Epithelial cell of proximal tubule (primary cell): ENCODE data around the gene STXBP5. TPM values are rescaled to one million over a fixed set of nuclear protein-coding genes. Genes with fewer than 3 reads are reported as not detected.

Experiments
- DNase-seq: peaks from one replicate; pipeline ENCODE4 v3.0.0-alpha.2; 2011; ENCODE audit warnings: low read depth
- H3K4me3 ChIP-seq: 2 replicates; pipeline ENCODE4 v1.5.1; 2011; ENCODE audit warnings: low read depth, mild to moderate bottlenecking, low read length
- CTCF ChIP-seq: conservative IDR thresholded peaks from 2 replicates; pipeline ENCODE4 v1.5.1; 2012; ENCODE audit warnings: low read depth, mild to moderate bottlenecking, low read length
- total RNA-seq: library from RNA; depleted of rRNA; stranded (reverse); fragments of >200 nt; gene quantifications from 2 replicates; pipeline ENCODE4 v1.2.3, GENCODE V29; 2015

The STXBP5 gene
- total RNA-seq, 1 donor from 2014 or later = 16.3 TPM

- no peak for TF ChIP-seq CTCF
- DNase-seq = no peak
- H3K4me3 ChIP-seq = no peak overlapping the region
Measured at GRCh38 chr6:147331401-147331800, 127.2 kb downstream of the STXBP5 start.

- TF ChIP-seq CTCF = no peak
- no peak overlapping the region for H3K4me3 ChIP-seq
- DNase-seq = no peak
Measured at GRCh38 chr6:147337921-147338320, 133.7 kb downstream of the STXBP5 start.

- DNase-seq = no peak
- no peak for TF ChIP-seq CTCF
- no peak overlapping the region for H3K4me3 ChIP-seq
Measured at GRCh38 chr6:147341486-147341885, 137.3 kb downstream of the STXBP5 start.

GRCh38 chr6:147345902-147346301 is 141.7 kb downstream of the STXBP5 start:
- DNase-seq = no peak
- H3K4me3 ChIP-seq = no peak overlapping the region
- TF ChIP-seq CTCF = no peak

GRCh38 chr6:147347179-147347881 is 143.1 kb downstream of the STXBP5 start:
- no peak for DNase-seq

GRCh38 chr6:147347882-147348575 is 143.8 kb downstream of the STXBP5 start:
- no peak overlapping the region for H3K4me3 ChIP-seq
- DNase-seq = no peak
- TF ChIP-seq CTCF = no peak

More at GRCh38 chr6:147347179-147347881, 143.1 kb downstream of the STXBP5 start:
- no peak overlapping the region for H3K4me3 ChIP-seq
- no peak for TF ChIP-seq CTCF
